Liver (tissue), 9 donors: ENCODE measurements around the gene WNT11. TPM values are rescaled to one million over a fixed set of nuclear protein-coding genes. Genes with fewer than 3 reads are reported as not detected.

Experiments used
- DNase-seq: peaks from one replicate; pipeline ENCODE4 v3.0.0-alpha.2; 2017; ENCODE audit warnings: low spot score
- H3K27ac ChIP-seq, 2 donors: one replicate each; pipeline ENCODE4 v1.7.0; 2013; ENCODE audit warnings: inconsistent platforms in 2 of 2, low read length in 2 of 2, control low read depth in 1 of 2, low read depth in 1 of 2, mild to moderate bottlenecking in 1 of 2
- H3K27me3 ChIP-seq, 4 donors: one replicate each; pipeline versions ENCODE4 v1.6.1 to v1.7.0; 2013; ENCODE audit warnings: low read length in 3 of 4, inconsistent platforms in 1 of 4, mild to moderate bottlenecking in 1 of 4, moderate library complexity in 1 of 4; ENCODE audit not compliant: control insufficient read depth in 4 of 4, insufficient read depth in 4 of 4
- H3K36me3 ChIP-seq, 4 donors: one replicate each; pipeline versions ENCODE4 v1.6.1 to v1.7.0; 2013; ENCODE audit warnings: low read length in 3 of 4, mild to moderate bottlenecking in 3 of 4, low read depth in 1 of 4, moderate library complexity in 1 of 4; ENCODE audit not compliant: control insufficient read depth in 4 of 4, insufficient read depth in 3 of 4
- H3K4me1 ChIP-seq, 4 donors: one replicate each; pipeline versions ENCODE4 v1.6.1 to v1.7.0; 2013; ENCODE audit warnings: low read length in 3 of 4, mild to moderate bottlenecking in 3 of 4, moderate library complexity in 1 of 4; ENCODE audit not compliant: control insufficient read depth in 4 of 4, insufficient read depth in 4 of 4
- H3K4me3 ChIP-seq, 3 donors: one replicate each; pipeline versions ENCODE4 v1.6.1 to v1.7.0; 2013; ENCODE audit warnings: low read length in 3 of 3, control low read depth in 1 of 3, low read depth in 1 of 3, mild to moderate bottlenecking in 1 of 3
- H3K9ac ChIP-seq, 2 donors: one replicate each; pipeline ENCODE4 v1.7.0; 2013; ENCODE audit warnings: low read length in 2 of 2, mild to moderate bottlenecking in 2 of 2, moderate library complexity in 2 of 2, control low read depth in 1 of 2, low read depth in 1 of 2
- H3K9me3 ChIP-seq, 4 donors: one replicate each; pipeline versions ENCODE4 v1.6.1 to v1.7.0; 2013; ENCODE audit warnings: low read length in 3 of 4; ENCODE audit not compliant: control insufficient read depth in 4 of 4
- ATF3 ChIP-seq: IDR thresholded peaks from 2 replicates; pipeline ENCODE4 v1.6.1; 2016; ENCODE audit warnings: antibody characterized with exemption
- EGR1 ChIP-seq, 2 donors: IDR thresholded peaks; 2 replicates each; pipeline ENCODE4 v1.6.1; 2016 to 2018; ENCODE audit warnings: antibody characterized with exemption in 2 of 2, low read depth in 2 of 2
- FOXA1 ChIP-seq: IDR thresholded peaks from 2 replicates; pipeline ENCODE4 v1.6.1; 2016; ENCODE audit warnings: antibody characterized with exemption
- FOXA2 ChIP-seq: IDR thresholded peaks from 2 replicates; pipeline ENCODE4 v1.6.1; 2016; ENCODE audit warnings: antibody characterized with exemption
- GABPA ChIP-seq, 2 donors: IDR thresholded peaks in 1 of 2; conservative IDR thresholded peaks in 1 of 2; 2 replicates each; pipeline ENCODE4 v1.6.1; 2016; ENCODE audit warnings: antibody characterized with exemption in 2 of 2, mild to moderate bottlenecking in 1 of 2, moderate library complexity in 1 of 2
- HNF4A ChIP-seq, 2 donors: conservative IDR thresholded peaks; 2 replicates each; pipeline ENCODE4 v1.6.1; 2016; ENCODE audit warnings: antibody characterized with exemption in 2 of 2, mild to moderate bottlenecking in 2 of 2
- HNF4G ChIP-seq: IDR thresholded peaks from 2 replicates; pipeline ENCODE4 v1.6.1; 2016; ENCODE audit warnings: antibody characterized with exemption
- JUND ChIP-seq, 2 donors: IDR thresholded peaks; 2 replicates each; pipeline ENCODE4 v1.6.1; 2016; ENCODE audit warnings: antibody characterized with exemption in 2 of 2
- MAX ChIP-seq: IDR thresholded peaks from 2 replicates; pipeline ENCODE4 v1.6.1; 2016; ENCODE audit warnings: antibody characterized with exemption
- NR2F2 ChIP-seq: IDR thresholded peaks from 2 replicates; pipeline ENCODE4 v1.6.1; 2016; ENCODE audit warnings: antibody characterized with exemption
- RAD21 ChIP-seq, 2 donors: IDR thresholded peaks; 2 replicates each; pipeline ENCODE4 v1.6.1; 2016; ENCODE audit warnings: antibody characterized with exemption in 2 of 2, mild to moderate bottlenecking in 2 of 2
- REST ChIP-seq: IDR thresholded peaks from 2 replicates; pipeline ENCODE4 v1.6.1; 2016; ENCODE audit warnings: antibody characterized with exemption, mild to moderate bottlenecking
- RXRA ChIP-seq, 2 donors: IDR thresholded peaks; 2 replicates each; pipeline ENCODE4 v1.6.1; 2017 to 2018; ENCODE audit warnings: antibody characterized with exemption in 2 of 2, mild to moderate bottlenecking in 1 of 2
- SP1 ChIP-seq: IDR thresholded peaks from 2 replicates; pipeline ENCODE4 v1.6.1; 2018; ENCODE audit warnings: antibody characterized with exemption, mild to moderate bottlenecking
- TAF1 ChIP-seq: conservative IDR thresholded peaks from 2 replicates; pipeline ENCODE4 v1.6.1; 2016; ENCODE audit warnings: antibody characterized with exemption, mild to moderate bottlenecking
- YY1 ChIP-seq: IDR thresholded peaks from 2 replicates; pipeline ENCODE4 v1.6.1; 2016; ENCODE audit warnings: antibody characterized with exemption, mild to moderate bottlenecking
- WGBS: extraction: QIAGEN DNeasy Blood & Tissue Kit; methylation state at CpG from one replicate; pipeline ENCODE4 v1.1.7; 2013; 5-methylcytosine and 5-hydroxymethylcytosine counted together
- polyA plus RNA-seq, 2 donors: library from polyadenylated mRNA; stranded (reverse) in 1 of 2; unstranded in 1 of 2; fragments of 200-250 nt in 1 of 2; fragments of >200 nt in 1 of 2; fragmentation: Nextera tagmentation in 1 of 2; extraction: Ambion mirVana in 1 of 2; gene quantifications; one replicate each; pipeline versions ENCODE4 v1.2.1 to v1.2.3, GENCODE V29; 2013 to 2015
- total RNA-seq, 2 donors: library from RNA; depleted of rRNA; stranded (reverse); fragments of >200 nt; gene quantifications; one replicate each; pipeline ENCODE4 v1.2.3, GENCODE V29; 2014
- TF ChIP-seq, protein P1 (sequence below): fragments of 150-350 bp; IDR thresholded peaks from 2 replicates; pipeline ENCODE4 v1.5.1; 2017; ENCODE audit warnings: improper control_type of control experiment, low read depth, low read length; ENCODE audit not compliant: missing input control
- TF ChIP-seq, protein P2 (sequence below): IDR thresholded peaks from 2 replicates; pipeline ENCODE4 v1.6.1; 2016; ENCODE audit warnings: antibody characterized with exemption
- donor health status: healthy.
- donor health status: healthy.
- donor health status: healthy.
- donor health status: healthy.
- donor health status: healthy.

WNT11 gene
- total and polyA plus RNA-seq, 4 donors = 1.1 to 4.8 (median 2.5) TPM

DNA sequence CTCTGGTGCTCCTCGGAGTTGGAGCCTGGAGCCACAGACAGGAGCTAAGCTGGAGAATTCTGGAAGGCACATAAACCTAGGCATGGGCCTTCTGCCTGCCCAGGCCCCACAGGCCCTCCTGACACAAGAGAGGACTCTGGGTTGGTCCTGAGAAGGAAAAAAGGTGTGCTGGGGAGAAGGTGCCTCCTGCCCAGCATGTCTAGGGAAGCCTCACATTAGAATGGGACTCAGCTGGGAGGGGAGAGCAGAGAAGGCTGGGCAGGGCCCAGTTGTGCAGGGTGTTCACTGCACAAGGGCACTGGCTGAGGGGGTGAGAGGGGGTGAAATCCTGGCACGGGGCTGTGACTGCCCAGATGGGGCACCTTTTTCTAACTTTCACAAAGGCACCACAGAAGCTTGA is 39.4 kb upstream of the WNT11 start:
- Histone ChIP-seq H3K36me3 (no peaks in the 10 kb centered on the region), H3K27me3 (no peaks in the 10 kb centered on the region), H3K4me3 (no peak overlapping the region), H3K9ac (no peak overlapping the region), H3K9me3 (peaks cover 0 to 5% (median 0%) of the 10 kb centered on the region in 4 donors), H3K4me1 (no peaks in the 10 kb centered on the region), H3K27ac (no peak overlapping the region)
- no peak for DNase-seq
- TF ChIP-seq FOXA1 (no peak), RAD21 (IDR thresholded peaks at IDR 0.05) (no peak), YY1 (no peak), RXRA (IDR thresholded peaks at IDR 0.05) (no peak), JUND (IDR thresholded peaks at IDR 0.05) (no peak), GABPA (IDR thresholded peaks at IDR 0.05 in 1 of 2, conservative IDR thresholded peaks at IDR 0.05 in 1 of 2) (no peak), FOXA2 (no peak), NR2F2 (no peak), HNF4A (conservative IDR thresholded peaks at IDR 0.05) (no peak), HNF4G (no peak), SP1 (no peak), ATF3 (no peak)
- TF ChIP-seq, protein P1, sequence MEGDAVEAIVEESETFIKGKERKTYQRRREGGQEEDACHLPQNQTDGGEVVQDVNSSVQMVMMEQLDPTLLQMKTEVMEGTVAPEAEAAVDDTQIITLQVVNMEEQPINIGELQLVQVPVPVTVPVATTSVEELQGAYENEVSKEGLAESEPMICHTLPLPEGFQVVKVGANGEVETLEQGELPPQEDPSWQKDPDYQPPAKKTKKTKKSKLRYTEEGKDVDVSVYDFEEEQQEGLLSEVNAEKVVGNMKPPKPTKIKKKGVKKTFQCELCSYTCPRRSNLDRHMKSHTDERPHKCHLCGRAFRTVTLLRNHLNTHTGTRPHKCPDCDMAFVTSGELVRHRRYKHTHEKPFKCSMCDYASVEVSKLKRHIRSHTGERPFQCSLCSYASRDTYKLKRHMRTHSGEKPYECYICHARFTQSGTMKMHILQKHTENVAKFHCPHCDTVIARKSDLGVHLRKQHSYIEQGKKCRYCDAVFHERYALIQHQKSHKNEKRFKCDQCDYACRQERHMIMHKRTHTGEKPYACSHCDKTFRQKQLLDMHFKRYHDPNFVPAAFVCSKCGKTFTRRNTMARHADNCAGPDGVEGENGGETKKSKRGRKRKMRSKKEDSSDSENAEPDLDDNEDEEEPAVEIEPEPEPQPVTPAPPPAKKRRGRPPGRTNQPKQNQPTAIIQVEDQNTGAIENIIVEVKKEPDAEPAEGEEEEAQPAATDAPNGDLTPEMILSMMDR = no peak
- WGBS = 88% methylated on average over 2 of the region's 2 CpGs

DNA sequence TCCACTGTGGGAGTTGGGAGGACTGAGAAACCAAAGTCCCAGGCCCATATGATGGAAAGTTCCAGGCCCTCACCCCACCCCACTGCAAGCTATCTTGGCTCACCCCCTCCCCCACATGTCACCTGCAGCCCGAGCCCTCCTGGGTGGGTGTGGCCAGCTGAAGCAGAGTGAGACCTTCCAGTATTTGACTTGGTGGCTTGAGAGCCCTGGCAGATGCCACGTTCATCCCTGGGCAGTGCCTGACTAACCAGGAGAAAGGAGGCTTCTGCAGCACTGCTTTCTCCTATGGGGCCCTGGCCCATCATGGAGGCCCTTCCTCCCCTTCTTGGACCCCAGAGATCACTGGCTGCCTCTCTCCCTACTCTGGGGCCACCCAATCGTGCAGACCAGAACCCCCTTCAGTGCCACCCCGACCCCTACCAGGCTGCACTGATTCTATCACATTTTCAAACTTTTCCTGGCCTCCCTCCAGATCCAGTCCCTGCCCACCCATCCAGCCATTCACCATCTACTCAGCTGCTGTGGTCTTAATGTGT is 38.1 kb upstream of the WNT11 start:
- TF ChIP-seq, protein P2, sequence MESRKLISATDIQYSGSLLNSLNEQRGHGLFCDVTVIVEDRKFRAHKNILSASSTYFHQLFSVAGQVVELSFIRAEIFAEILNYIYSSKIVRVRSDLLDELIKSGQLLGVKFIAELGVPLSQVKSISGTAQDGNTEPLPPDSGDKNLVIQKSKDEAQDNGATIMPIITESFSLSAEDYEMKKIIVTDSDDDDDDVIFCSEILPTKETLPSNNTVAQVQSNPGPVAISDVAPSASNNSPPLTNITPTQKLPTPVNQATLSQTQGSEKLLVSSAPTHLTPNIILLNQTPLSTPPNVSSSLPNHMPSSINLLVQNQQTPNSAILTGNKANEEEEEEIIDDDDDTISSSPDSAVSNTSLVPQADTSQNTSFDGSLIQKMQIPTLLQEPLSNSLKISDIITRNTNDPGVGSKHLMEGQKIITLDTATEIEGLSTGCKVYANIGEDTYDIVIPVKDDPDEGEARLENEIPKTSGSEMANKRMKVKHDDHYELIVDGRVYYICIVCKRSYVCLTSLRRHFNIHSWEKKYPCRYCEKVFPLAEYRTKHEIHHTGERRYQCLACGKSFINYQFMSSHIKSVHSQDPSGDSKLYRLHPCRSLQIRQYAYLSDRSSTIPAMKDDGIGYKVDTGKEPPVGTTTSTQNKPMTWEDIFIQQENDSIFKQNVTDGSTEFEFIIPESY = no peak
- no peak for TF ChIP-seq RAD21 (IDR thresholded peaks at IDR 0.05)
- TF ChIP-seq FOXA1 = no peak
- TF ChIP-seq FOXA2 = no peak
- no peak for TF ChIP-seq MAX
- TF ChIP-seq NR2F2 = no peak
- TF ChIP-seq, protein P1 = no peak
- no peak for TF ChIP-seq REST
- no peak for TF ChIP-seq HNF4G
- TF ChIP-seq ATF3 = no peak
- TF ChIP-seq SP1 = no peak
- no peak for TF ChIP-seq EGR1 (IDR thresholded peaks at IDR 0.05; ENCODE audit: low read depth in 2 of 2)
- no peak for TF ChIP-seq TAF1
- no peak for TF ChIP-seq RXRA (IDR thresholded peaks at IDR 0.05)
- no peak for TF ChIP-seq JUND (IDR thresholded peaks at IDR 0.05)
- TF ChIP-seq GABPA (IDR thresholded peaks at IDR 0.05 in 1 of 2, conservative IDR thresholded peaks at IDR 0.05 in 1 of 2) = no peak
- no peak for TF ChIP-seq HNF4A (conservative IDR thresholded peaks at IDR 0.05)
- no peak for TF ChIP-seq YY1
- no peaks in the 10 kb centered on the region for H3K27me3 ChIP-seq
- no peak for DNase-seq
- peaks cover 0 to 6% (median 2%) of the 10 kb centered on the region in 4 donors for H3K4me1 ChIP-seq
- WGBS = 86% methylated on average over 4 of the region's 4 CpGs
- no peaks in the 10 kb centered on the region for H3K9me3 ChIP-seq
- no peak overlapping the region for H3K4me3 ChIP-seq
- no peak overlapping the region for H3K9ac ChIP-seq
- H3K36me3 ChIP-seq = no peaks in the 10 kb centered on the region
- H3K27ac ChIP-seq = no peak overlapping the region
